T47D (cell line): ENCODE data around the gene ESD.
"Not testable (repeated sequence)": the region's sequence is repeated elsewhere in the genome, so short reads cannot be mapped to it uniquely, and the experiment has no call there.

Experiments used
- DNase-seq, 2 experiments: peaks; one replicate each; pipeline versions ENCODE4 v3.0.0 to v3.0.0-alpha.2; 2011 to 2012; ENCODE audit warnings: low read depth in 1 of 2, low spot score in 1 of 2
- JUND ChIP-seq: IDR thresholded peaks from 2 replicates; pipeline ENCODE4 v1.6.1; 2012; ENCODE audit warnings: low read depth
- in situ Hi-C: cut with HindIII; loops from 2 replicates; pipeline ENCODE4 v1.10.0; 2016; ENCODE audit warnings: low sequenced_read_pairs, low pct_unique_long_range_greater_than_20kb

The ESD gene

DNA sequence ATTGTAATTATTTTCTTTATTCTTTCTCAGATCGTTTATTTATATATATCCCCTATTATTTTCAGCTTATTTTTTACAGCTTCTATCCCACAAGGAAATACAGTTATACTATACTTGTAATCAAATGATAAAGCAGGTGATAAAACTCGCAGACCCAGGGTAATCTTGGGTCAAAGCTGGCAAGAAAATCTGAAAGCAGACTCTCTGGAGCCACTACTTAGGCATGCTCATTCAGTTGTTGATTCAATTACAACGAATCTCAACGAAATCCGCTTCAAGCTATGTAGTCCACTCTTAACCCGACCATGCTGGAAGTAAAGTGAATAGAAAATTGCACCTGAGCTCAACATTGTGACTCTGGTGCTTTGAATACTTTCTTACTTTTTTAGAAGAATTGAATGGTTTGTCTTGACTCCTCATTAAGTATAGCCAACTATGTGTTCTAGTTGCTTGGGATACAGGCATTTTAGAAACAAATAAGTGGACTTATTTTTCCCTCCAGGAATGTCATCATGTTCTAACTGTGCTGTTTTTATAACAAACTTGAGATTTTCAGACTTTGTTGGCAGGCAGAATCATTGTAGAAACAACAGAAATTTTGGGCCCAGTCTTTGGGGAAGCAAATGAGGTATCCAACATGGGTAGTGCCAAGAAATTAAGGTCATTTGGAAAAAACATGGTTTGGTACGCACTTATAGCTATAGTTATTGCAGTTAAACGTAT lies 21.4 kb downstream of the ESD start:
- in situ Hi-C loops = no loop called here
- DNase-seq = no peak
- TF ChIP-seq JUND = no peak

DNA sequence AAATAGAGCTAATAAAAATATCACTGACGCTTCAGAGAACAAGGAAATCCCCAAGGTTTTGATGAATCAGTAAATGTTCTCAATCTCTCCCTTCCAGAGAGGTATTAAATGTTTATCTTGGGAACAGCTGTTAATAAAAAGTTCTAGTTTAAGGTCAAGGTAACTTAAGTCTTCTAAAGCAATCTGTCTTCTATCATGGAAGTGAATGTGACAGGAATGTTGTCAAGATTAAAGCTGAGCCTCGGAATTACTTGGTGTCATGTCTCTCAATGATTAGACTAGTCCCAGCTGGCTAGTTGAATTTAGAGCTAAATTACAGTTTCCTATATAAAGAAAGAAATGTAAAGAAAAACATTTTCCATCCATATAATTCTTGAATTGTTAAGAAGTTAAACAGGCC lies 23.4 kb downstream of the ESD start:
- TF ChIP-seq JUND = no peak
- DNase-seq = no peak
- in situ Hi-C loops = no loop called here

GRCh38 chr13:46771693-46772092 lies 25.3 kb downstream of the ESD start:
- no peak for TF ChIP-seq JUND
- DNase-seq = no peak
- in situ Hi-C loops = no loop called here

- in situ Hi-C loops, DNase-seq: not testable (repeated sequence)
Measured at GRCh38 chr13:46769925-46770324, 27.0 kb downstream of the ESD start.

- in situ Hi-C loops = no loop called here
- DNase-seq = no peak
- no peak for TF ChIP-seq JUND
Measured at GRCh38 chr13:46761866-46762265, 35.1 kb downstream of the ESD start.

GRCh38 chr13:46761174-46761573 lies 35.8 kb downstream of the ESD start:
- no peak for TF ChIP-seq JUND
- no peak for DNase-seq
- in situ Hi-C loops = no loop called here

- in situ Hi-C loops = no loop called here
- no peak for TF ChIP-seq JUND
- peak; percentile 9 to 74 for DNase-seq
Measured at GRCh38 chr13:46759846-46760245, 37.1 kb downstream of the ESD start.

DNA sequence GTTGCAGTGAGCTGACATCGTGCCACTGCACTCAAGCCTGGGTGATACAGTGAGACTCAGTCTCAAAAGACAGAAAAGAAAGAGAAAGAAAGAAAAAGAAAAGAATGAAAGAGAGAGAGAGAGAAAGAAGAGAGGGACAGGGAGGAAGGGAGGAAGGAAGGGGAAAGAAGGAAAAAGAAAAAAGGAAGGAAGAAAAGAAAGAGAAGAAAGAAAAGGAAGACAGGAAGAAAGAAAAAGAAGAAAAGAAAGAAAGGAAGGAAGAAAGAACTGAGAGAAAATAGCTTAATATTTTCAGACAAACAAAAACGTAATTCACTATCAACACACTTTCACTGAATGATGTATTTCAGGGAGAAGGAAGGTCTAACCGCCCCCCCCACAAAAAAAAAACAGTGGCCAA lies 39.3 kb downstream of the ESD start:
- in situ Hi-C loops = no loop called here
- TF ChIP-seq JUND = no peak
- no peak for DNase-seq

DNA sequence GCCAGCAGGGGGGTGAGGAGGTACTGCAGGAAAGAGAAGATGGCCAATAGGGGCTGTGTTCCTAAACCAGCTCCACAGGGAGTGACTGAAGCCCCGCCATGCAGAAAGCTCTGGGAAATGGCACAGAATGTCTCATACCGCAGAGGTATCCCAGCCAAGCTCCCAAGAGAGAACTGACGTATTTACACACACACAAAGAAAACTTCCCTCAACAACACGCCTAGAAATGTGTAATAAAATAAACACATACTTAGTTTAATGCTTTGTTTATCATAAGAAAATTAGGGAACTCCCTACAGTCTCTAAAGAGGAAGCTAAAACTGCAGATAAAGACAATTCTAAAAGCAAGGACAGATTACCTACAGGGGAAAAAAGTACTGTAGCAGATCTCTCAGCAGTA lies 40.0 kb downstream of the ESD start:
- no peak for DNase-seq
- TF ChIP-seq JUND = no peak
- in situ Hi-C loops = no loop called here

- in situ Hi-C loops = not testable (repeated sequence)
Measured at GRCh38 chr13:46755508-46755907, 41.5 kb downstream of the ESD start.

GRCh38 chr13:46754812-46755211 lies 42.1 kb downstream of the ESD start:
- no peak for DNase-seq
- TF ChIP-seq JUND = no peak
- in situ Hi-C loops = no loop called here

More at GRCh38 chr13:46755508-46755907, 41.5 kb downstream of the ESD start:
- not testable (repeated sequence) for DNase-seq

DNA sequence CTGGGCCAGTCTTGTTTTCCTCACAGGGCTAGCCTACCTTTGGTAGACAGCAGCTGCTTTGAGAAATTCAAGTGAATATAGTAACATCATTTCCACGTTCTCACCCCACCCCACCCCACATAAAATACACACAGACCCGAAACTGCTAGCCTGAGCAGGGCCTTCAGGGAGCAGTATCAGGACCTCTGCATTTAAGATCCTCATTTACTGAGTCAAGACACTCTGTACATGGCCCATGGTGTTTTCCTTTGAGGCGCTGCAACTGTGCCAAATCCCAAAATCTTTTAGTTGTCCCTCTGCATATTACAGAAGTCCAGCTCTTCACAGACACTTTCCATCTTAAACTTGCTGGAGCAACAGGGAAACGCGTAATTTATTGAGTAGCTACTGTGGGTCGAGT lies 43.0 kb downstream of the ESD start:
- in situ Hi-C loops = no loop called here
- TF ChIP-seq JUND = no peak
- no peak for DNase-seq

- in situ Hi-C loops = no loop called here
- no peak for DNase-seq
- no peak for TF ChIP-seq JUND
Measured at GRCh38 chr13:46753137-46753536, 43.8 kb downstream of the ESD start.
